Measurements from ENCODE around the gene CHN1. TPM values are rescaled to one million over a fixed set of nuclear protein-coding genes. Genes with fewer than 3 reads are reported as not detected.

The CHN1 gene
- total RNA-seq, 2 experiments from 2014 or later: 0.68 to 1.5 TPM

DNA sequence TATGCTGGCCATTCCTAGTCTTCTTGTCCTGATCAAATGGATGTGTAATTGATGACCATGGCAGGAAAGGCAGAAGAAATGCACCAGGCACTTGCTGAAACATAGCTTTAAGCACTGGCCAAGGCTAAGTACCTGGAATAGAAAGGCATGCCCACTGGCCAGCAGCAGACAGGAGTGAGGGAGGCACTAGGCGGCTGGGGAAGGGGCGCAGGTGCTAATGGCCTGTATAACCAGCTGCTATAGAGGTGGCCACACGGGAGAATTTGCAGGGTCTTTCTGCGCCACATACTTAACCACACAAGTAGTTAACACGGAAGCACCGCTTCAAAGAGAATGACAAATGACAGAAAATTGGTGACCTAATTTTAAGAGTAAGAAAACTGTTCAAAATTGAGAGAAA, 174.6 kb downstream of the CHN1 start:
- DNase-seq: no peak
- H3K27me3 Mint-ChIP-seq: no peaks in the 10 kb centered on the region
- CTCF ChIA-PET: interaction anchor here (1.0 to 1.4 kb wide), 3 partner anchors 16 to 133 kb away, joined by 3 to 5 read pairs (median 3); no protein-coding TSS in a partner anchor
- peaks cover 6% of the 10 kb centered on the region for H3K36me3 Mint-ChIP-seq (ENCODE audit: low read depth)
- H3K27ac Mint-ChIP-seq: no peak overlapping the region
- POLR2A ChIA-PET: no interaction called here
- no peak overlapping the region for H3K4me3 Mint-ChIP-seq
- peaks cover 17% of the 10 kb centered on the region for H3K4me1 Mint-ChIP-seq
- peaks cover 5% of the 10 kb centered on the region for H3K9me3 Mint-ChIP-seq

- ChIA-PET POLR2A (no interaction called here), CTCF (interaction anchor here (1.2 kb wide), 1 partner anchor 80 kb away, joined by 5 read pairs; no protein-coding TSS in a partner anchor)
- H3K4me3 Mint-ChIP-seq: no peak overlapping the region
- H3K27ac Mint-ChIP-seq: no peak overlapping the region
- DNase-seq: no peak
- peaks cover 6% of the 10 kb centered on the region for H3K36me3 Mint-ChIP-seq (ENCODE audit: low read depth)
- H3K9me3 Mint-ChIP-seq: peaks cover 5% of the 10 kb centered on the region
- H3K4me1 Mint-ChIP-seq: peaks cover 12% of the 10 kb centered on the region
- no peaks in the 10 kb centered on the region for H3K27me3 Mint-ChIP-seq
Observed at GRCh38 chr2:174829550-174829949, 175.6 kb downstream of the CHN1 start.

DNA sequence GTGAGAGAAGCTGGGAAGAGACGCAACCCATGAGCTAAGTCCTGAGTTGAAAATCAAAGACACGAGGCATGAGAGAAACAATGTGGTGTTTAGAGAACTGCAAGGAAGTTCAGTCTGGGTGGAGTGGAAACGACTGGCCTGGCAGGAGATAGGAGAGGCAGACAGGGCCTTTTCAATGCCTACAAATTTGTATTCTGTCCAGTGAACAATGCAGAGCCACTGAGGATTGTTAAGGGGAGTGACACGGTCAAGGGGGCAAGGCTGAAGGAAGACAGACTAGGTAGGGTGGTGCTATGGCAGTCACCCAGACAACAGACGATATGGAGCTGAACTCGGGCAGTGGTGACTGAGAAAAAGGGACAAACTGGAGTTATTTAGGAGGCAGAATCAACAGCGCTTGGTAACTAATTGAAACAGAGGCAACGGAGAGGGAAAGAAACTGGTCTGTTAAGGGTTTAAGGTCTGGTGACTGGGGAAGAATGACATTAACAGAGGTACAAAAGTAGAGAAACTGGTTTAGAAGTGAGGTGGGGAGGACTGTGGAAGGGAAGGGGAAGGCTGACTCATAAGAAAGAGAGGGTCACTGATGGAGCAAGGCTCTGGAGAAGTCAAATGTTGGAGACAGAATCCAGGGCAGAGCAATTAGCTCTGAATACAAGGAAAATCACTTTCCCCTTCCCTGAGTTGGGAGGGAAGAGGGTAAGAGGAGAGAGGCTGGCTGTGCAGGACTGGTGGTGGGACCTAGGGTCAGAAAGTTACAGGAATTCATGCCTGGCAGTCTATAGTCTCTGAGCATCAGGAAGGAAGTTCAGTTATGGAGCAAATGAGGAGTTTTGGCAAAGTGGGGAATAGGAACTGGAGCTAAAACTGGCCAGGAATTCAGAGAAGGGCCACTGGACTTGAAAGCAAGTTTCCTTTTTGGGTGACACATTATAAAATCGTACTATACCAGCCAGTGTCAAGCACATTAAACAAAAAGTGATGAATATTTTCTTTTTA, 177.5 kb downstream of the CHN1 start:
- no peaks in the 10 kb centered on the region for H3K36me3 Mint-ChIP-seq (ENCODE audit: low read depth)
- no peak overlapping the region for H3K4me3 Mint-ChIP-seq
- peaks cover 1% of the 10 kb centered on the region for H3K4me1 Mint-ChIP-seq
- CTCF ChIA-PET: interaction anchor here (0.5 kb wide), 1 partner anchor 87 kb away, joined by 3 read pairs; no protein-coding TSS in a partner anchor
- POLR2A ChIA-PET: no interaction called here
- H3K27ac Mint-ChIP-seq: no peak overlapping the region
- no peaks in the 10 kb centered on the region for H3K27me3 Mint-ChIP-seq
- H3K9me3 Mint-ChIP-seq: no peaks in the 10 kb centered on the region
- no peak for DNase-seq

DNA sequence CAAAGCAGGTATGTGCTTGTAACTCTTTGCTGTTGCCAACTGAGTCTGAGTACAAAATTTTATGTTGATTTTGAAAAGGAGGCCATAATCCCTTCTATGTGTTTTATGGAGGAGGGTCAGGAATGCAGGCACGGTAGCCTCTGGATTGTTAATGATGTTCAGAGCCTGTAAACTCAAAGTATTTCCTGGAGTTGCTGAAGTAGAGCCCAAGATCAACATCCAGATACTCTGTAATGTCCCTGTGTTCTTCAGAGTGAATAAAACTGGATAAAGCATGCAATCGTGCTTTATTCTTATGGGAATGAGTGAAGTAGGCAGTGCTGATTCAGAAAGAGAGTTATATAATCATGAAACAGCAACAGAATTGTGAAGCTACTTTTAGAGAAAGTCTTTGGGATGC, 179.1 kb downstream of the CHN1 start:
- ChIA-PET CTCF (no interaction called here), POLR2A (no interaction called here)
- Mint-ChIP-seq H3K27me3 (no peaks in the 10 kb centered on the region), H3K9me3 (no peaks in the 10 kb centered on the region), H3K4me3 (no peak overlapping the region), H3K4me1 (no peaks in the 10 kb centered on the region), H3K36me3 (ENCODE audit: low read depth) (no peaks in the 10 kb centered on the region), H3K27ac (no peak overlapping the region)
- DNase-seq: no peak

- Mint-ChIP-seq H3K27ac (no peak overlapping the region), H3K4me3 (no peak overlapping the region), H3K36me3 (ENCODE audit: low read depth) (no peaks in the 10 kb centered on the region), H3K27me3 (no peaks in the 10 kb centered on the region), H3K4me1 (no peaks in the 10 kb centered on the region), H3K9me3 (no peaks in the 10 kb centered on the region)
- CTCF ChIA-PET: no interaction called here
- DNase-seq: no peak
- POLR2A ChIA-PET: no interaction called here
Observed at GRCh38 chr2:174824068-174824467, 181.1 kb downstream of the CHN1 start.

GRCh38 chr2:174821628-174822027, 183.6 kb downstream of the CHN1 start:
- ChIA-PET POLR2A (no interaction called here), CTCF (interaction anchor here (0.6 kb wide), 1 partner anchor 477 kb away, joined by 3 read pairs; no protein-coding TSS in a partner anchor)
- Mint-ChIP-seq H3K4me1 (no peaks in the 10 kb centered on the region), H3K27me3 (no peaks in the 10 kb centered on the region), H3K4me3 (no peak overlapping the region), H3K36me3 (ENCODE audit: low read depth) (no peaks in the 10 kb centered on the region), H3K27ac (no peak overlapping the region), H3K9me3 (no peaks in the 10 kb centered on the region)
- no peak for DNase-seq

GRCh38 chr2:174820361-174820760, 184.8 kb downstream of the CHN1 start:
- CTCF ChIA-PET: no interaction called here

DNA sequence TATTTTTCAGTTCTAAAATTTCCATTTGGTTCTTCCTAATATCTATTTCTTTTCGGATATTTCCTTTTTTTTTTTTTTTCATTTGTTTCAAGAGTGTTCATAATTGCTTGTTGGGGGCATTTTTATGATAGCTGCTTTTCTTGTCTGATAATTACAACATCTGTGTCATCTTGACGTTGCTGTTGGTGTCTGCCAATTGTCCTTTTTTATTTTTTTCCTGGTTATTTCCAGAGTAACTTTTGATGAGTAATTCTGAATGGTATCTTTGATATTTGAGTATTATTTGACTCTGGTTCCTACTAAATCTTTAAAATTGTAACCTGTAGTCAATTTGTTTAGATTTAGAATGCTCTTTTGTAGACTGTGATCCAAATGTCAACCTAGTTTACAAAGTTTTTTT, 189.7 kb downstream of the CHN1 start:
- POLR2A ChIA-PET: no interaction called here

More at GRCh38 chr2:174820361-174820760, 184.8 kb downstream of the CHN1 start:
- H3K27me3 Mint-ChIP-seq: no peaks in the 10 kb centered on the region
- H3K4me3 Mint-ChIP-seq: no peak overlapping the region
- no peaks in the 10 kb centered on the region for H3K36me3 Mint-ChIP-seq (ENCODE audit: low read depth)
- H3K9me3 Mint-ChIP-seq: no peaks in the 10 kb centered on the region
- no peaks in the 10 kb centered on the region for H3K4me1 Mint-ChIP-seq
- POLR2A ChIA-PET: no interaction called here
- no peak for DNase-seq
- no peak overlapping the region for H3K27ac Mint-ChIP-seq

DNA sequence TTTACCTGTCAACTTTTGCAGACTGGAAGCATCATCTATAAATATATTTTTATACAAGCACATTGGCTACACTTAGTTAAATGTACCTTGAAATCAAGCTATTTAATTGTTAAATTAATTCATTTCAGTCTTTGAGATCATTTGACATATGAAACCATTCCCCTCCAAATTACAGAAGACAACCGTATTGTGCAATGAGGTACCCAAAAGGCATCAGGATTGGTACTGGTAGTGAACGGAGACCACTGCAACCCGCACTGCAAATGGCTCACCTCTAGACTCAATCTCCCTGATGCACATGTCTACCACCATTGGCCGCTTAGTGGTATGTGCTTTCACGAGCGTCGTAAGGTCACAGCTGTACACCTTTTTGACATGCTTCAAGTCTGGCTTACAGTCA, 193.1 kb downstream of the CHN1 start:
- POLR2A ChIA-PET: no interaction called here

More for the DNA sequence above, 189.7 kb downstream of the CHN1 start:
- Mint-ChIP-seq H3K4me1 (no peaks in the 10 kb centered on the region), H3K9me3 (no peaks in the 10 kb centered on the region), H3K27me3 (no peaks in the 10 kb centered on the region), H3K36me3 (ENCODE audit: low read depth) (no peaks in the 10 kb centered on the region), H3K27ac (no peak overlapping the region), H3K4me3 (no peak overlapping the region)
- CTCF ChIA-PET: interaction anchor here (1.0 kb wide), 1 partner anchor 67 kb away, joined by 4 read pairs; no protein-coding TSS in a partner anchor
- no peak for DNase-seq

GRCh38 chr2:174807931-174808330, 197.2 kb downstream of the CHN1 start:
- no peak for DNase-seq
- ChIA-PET CTCF (no interaction called here), POLR2A (no interaction called here)
- Mint-ChIP-seq H3K9me3 (no peaks in the 10 kb centered on the region), H3K4me3 (no peak overlapping the region), H3K36me3 (ENCODE audit: low read depth) (no peaks in the 10 kb centered on the region), H3K27ac (no peak overlapping the region), H3K27me3 (peaks cover 3% of the 10 kb centered on the region), H3K4me1 (no peaks in the 10 kb centered on the region)

More for the DNA sequence above, 193.1 kb downstream of the CHN1 start:
- Mint-ChIP-seq H3K36me3 (ENCODE audit: low read depth) (no peaks in the 10 kb centered on the region), H3K27me3 (no peaks in the 10 kb centered on the region), H3K4me3 (no peak overlapping the region), H3K4me1 (no peaks in the 10 kb centered on the region), H3K27ac (no peak overlapping the region), H3K9me3 (no peaks in the 10 kb centered on the region)
- CTCF ChIA-PET: no interaction called here
- DNase-seq: no peak

- Mint-ChIP-seq H3K9me3 (no peaks in the 10 kb centered on the region), H3K27me3 (peaks cover 3% of the 10 kb centered on the region), H3K27ac (no peak overlapping the region), H3K4me3 (no peak overlapping the region), H3K36me3 (ENCODE audit: low read depth) (no peaks in the 10 kb centered on the region), H3K4me1 (no peaks in the 10 kb centered on the region)
- POLR2A ChIA-PET: no interaction called here
- no peak for DNase-seq
- CTCF ChIA-PET: interaction anchor here (0.7 to 1.2 kb wide), 2 partner anchors 13 to 34 kb away, joined by 3 read pairs; no protein-coding TSS in a partner anchor
Observed at GRCh38 chr2:174805803-174806202, 199.4 kb downstream of the CHN1 start.

DNA sequence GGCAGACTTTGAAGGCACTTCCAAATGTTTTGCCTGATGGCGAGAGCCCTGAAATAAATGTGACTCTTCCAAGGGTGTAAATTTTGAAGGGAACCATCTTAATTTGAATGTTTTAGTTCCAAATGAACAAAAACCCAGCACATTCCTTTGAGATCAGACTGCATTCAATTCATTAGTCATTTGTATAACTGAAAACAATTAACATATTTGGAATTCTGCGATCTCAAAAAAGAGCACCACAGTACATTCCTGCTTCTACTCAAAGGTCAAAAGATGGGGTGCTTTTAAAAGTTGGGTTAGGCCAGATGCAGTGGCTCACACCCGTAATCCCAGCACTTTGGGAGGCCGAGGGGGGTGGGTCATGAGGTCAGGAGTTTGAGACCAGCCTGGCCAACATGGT, 202.7 kb downstream of the CHN1 start:
- Mint-ChIP-seq H3K36me3 (ENCODE audit: low read depth) (no peaks in the 10 kb centered on the region), H3K4me3 (no peak overlapping the region)
- CTCF ChIA-PET: no interaction called here

DNA sequence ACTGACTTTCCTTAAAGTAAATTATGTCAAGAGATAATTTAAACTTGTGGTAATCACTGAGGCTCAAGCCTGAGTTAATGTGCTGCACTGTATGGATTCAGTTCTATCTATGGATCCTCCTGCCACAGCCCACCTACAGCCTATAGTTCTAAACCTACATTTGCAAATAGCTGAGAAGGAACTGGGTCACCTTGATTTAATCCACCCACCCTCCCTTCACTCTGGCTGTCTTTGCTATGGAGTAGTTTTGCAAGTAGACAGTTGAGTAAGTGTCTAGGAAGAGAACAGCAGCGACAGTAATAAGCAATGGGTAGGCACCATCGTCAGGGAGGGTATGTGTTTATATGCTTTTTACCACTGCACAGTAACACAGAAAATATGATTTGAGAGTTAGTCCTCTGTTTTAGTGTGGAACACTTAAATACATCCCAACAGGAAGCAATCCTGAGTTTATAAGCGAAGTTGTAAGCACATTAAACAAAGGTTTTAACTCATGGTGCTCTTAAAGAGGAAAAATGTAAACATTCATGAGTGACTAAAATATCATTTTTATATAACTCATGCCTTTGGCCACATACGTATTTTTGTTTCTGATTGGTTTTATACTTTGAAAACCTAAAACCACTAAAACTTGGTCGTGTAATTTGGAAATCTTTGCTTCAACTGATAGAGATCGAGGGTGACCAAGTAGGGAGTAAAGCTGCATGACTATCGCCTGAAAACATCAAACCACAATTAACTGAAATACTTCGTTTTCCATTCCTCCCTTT, 204.6 kb downstream of the CHN1 start:
- H3K27ac Mint-ChIP-seq: no peak overlapping the region
- H3K4me1 Mint-ChIP-seq: peaks cover 6% of the 10 kb centered on the region
- H3K9me3 Mint-ChIP-seq: no peaks in the 10 kb centered on the region
- peaks cover 3% of the 10 kb centered on the region for H3K27me3 Mint-ChIP-seq
- H3K4me3 Mint-ChIP-seq: no peak overlapping the region
- H3K36me3 Mint-ChIP-seq (ENCODE audit: low read depth): no peaks in the 10 kb centered on the region
- DNase-seq: no peak
- POLR2A ChIA-PET: interaction anchor here (0.6 to 0.8 kb wide), 2 partner anchors 11 to 108 kb away, joined by 3 read pairs; no protein-coding TSS in a partner anchor
- CTCF ChIA-PET: interaction anchor here (1.2 kb wide), 1 partner anchor 51 kb away, joined by 3 read pairs; no protein-coding TSS in a partner anchor

More for the DNA sequence above, 202.7 kb downstream of the CHN1 start:
- Mint-ChIP-seq H3K27me3 (peaks cover 3% of the 10 kb centered on the region), H3K9me3 (no peaks in the 10 kb centered on the region), H3K27ac (no peak overlapping the region), H3K4me1 (no peaks in the 10 kb centered on the region)
- POLR2A ChIA-PET: no interaction called here
- no peak for DNase-seq

Data from activated CD4-positive, alpha-beta memory T cell treated with anti-CD3 and anti-CD28 coated beads, Interleukin-2, amount 10 ng/mL, durations not matched to agents 7 days and 5 days (primary cell).